SK-N-SH (cell line): ENCODE results near the gene POU2F3. TPM values are rescaled to one million over a fixed set of nuclear protein-coding genes. Genes with fewer than 3 reads are reported as not detected.

ENCODE experiments used
- CTCF ChIA-PET: fragments of 300-600, 350-600 bp; formaldehyde crosslinking; extraction: SDS; loops from one replicate; lab custom pipeline; 2021; lab: Yijun Ruan, JAX
- POLR2A ChIA-PET: fragments of 350-600 bp; sonication (Branson Sonifier 250); formaldehyde crosslinking; extraction: SDS; loops from one replicate; lab custom pipeline; 2020; ENCODE audit warnings: antibody characterized with exemption, inconsistent platforms; lab: Yijun Ruan, JAX
- DNase-seq: peaks from one replicate; pipeline ENCODE4 v3.0.0; 2012
- H2AFZ ChIP-seq: fragments of 200-600 bp; sonication (generic); 2 replicates; pipeline ENCODE4 v1.8.1; 2016; ENCODE audit warnings: antibody characterized with exemption, mild to moderate bottlenecking, low read depth
- H3F3A ChIP-seq: fragments of 200-600 bp; sonication (generic); replicated peaks from 2 replicates; pipeline ENCODE3; 2016; ENCODE audit warnings: antibody characterized with exemption, mild to moderate bottlenecking; ENCODE audit not compliant: insufficient read depth
- H3K27ac ChIP-seq, 2 experiments: fragments of 200-500 bp in 1 of 2; fragments of 200-600 bp in 1 of 2; sonication (Bioruptor generic) in 1 of 2; sonication (generic), shearing (Covaris generic) in 1 of 2; 2 replicates each; pipeline versions ENCODE4 v1.5.1 to v1.6.1; 2014 to 2016; ENCODE audit warnings: low read depth in 2 of 2, inconsistent platforms in 1 of 2, low read length in 1 of 2, mild to moderate bottlenecking in 1 of 2, mixed read lengths in 1 of 2
- H3K27me3 ChIP-seq: fragments of 200-600 bp; sonication (generic), shearing (Covaris generic); 2 replicates; pipeline ENCODE4 v1.6.1; 2016; ENCODE audit warnings: mixed run types; ENCODE audit not compliant: insufficient read depth
- H3K36me3 ChIP-seq, 2 experiments: fragments of 200-500 bp in 1 of 2; fragments of 200-600 bp in 1 of 2; sonication (Bioruptor generic) in 1 of 2; sonication (generic) in 1 of 2; replicated peaks in 1 of 2; 2 replicates each; pipeline versions ENCODE3 to v1.5.1; 2014 to 2016; ENCODE audit warnings: low read length in 1 of 2, mild to moderate bottlenecking in 1 of 2; ENCODE audit not compliant: insufficient read depth in 2 of 2, control insufficient read depth in 1 of 2
- H3K4me1 ChIP-seq, 2 experiments: fragments of 200-500 bp in 1 of 2; fragments of 200-600 bp in 1 of 2; sonication (Bioruptor generic) in 1 of 2; sonication (generic), shearing (Covaris generic) in 1 of 2; 2 replicates each; pipeline versions ENCODE4 v1.5.1 to v1.6.1; 2014 to 2016; ENCODE audit warnings: low read depth in 1 of 2, low read length in 1 of 2, mixed run types in 1 of 2; ENCODE audit not compliant: insufficient read depth in 2 of 2, control insufficient read depth in 1 of 2
- H3K4me2 ChIP-seq: fragments of 200-600 bp; sonication (generic), shearing (Covaris generic); 2 replicates; pipeline ENCODE4 v1.6.1; 2017; ENCODE audit warnings: mixed run types
- H3K4me3 ChIP-seq, 2 experiments: fragments of 200-500 bp in 1 of 2; fragments of 200-600 bp in 1 of 2; sonication (Bioruptor generic) in 1 of 2; sonication (generic), shearing (Covaris generic) in 1 of 2; 2 replicates each; pipeline versions ENCODE4 v1.5.1 to v1.8.1; 2014 to 2016; ENCODE audit warnings: low read depth in 2 of 2, inconsistent platforms in 1 of 2, low read length in 1 of 2, mild to moderate bottlenecking in 1 of 2, mixed read lengths in 1 of 2, moderate library complexity in 1 of 2
- H3K79me2 ChIP-seq: fragments of 200-600 bp; sonication (generic); 2 replicates; pipeline ENCODE4 v1.8.1; 2017; ENCODE audit warnings: mild to moderate bottlenecking; ENCODE audit not compliant: insufficient read depth
- H3K9ac ChIP-seq: fragments of 200-600 bp; sonication (generic); 2 replicates; pipeline ENCODE4 v1.6.1; 2017; ENCODE audit warnings: mixed run types
- H3K9me2 ChIP-seq: fragments of 200-600 bp; sonication (generic); 2 replicates; pipeline ENCODE4 v1.6.1; 2017; ENCODE audit warnings: mixed run types
- H3K9me3 ChIP-seq: fragments of 200-600 bp; sonication (generic); 2 replicates; pipeline ENCODE4 v1.6.1; 2017; ENCODE audit warnings: mixed run types, mild to moderate bottlenecking, moderate library complexity
- H4K20me1 ChIP-seq: fragments of 200-600 bp; sonication (generic); 2 replicates; pipeline ENCODE4 v1.6.1; 2017; ENCODE audit warnings: mild to moderate bottlenecking, mixed run types; ENCODE audit not compliant: insufficient read depth
- CHD2 ChIP-seq: fragments of 150-350 bp; IDR thresholded peaks from 2 replicates; pipeline ENCODE4 v1.6.1; 2018; ENCODE audit warnings: low read length; ENCODE audit not compliant: partially characterized antibody
- ELF1 ChIP-seq: IDR thresholded peaks from 2 replicates; pipeline ENCODE4 v1.4.0; 2012
- EP300 ChIP-seq, 2 experiments: IDR thresholded peaks; 2 replicates each; pipeline versions ENCODE4 v1.4.0 to v1.6.1; 2012; ENCODE audit warnings: borderline replicate concordance in 1 of 2, low read depth in 1 of 2, low read length in 1 of 2
- FOSL2 ChIP-seq: IDR thresholded peaks from 2 replicates; pipeline ENCODE4 v1.4.0; 2012; ENCODE audit warnings: low read depth, mild to moderate bottlenecking, moderate library complexity, borderline replicate concordance
- FOXJ3 ChIP-seq: sonication (generic); formaldehyde crosslinking; IDR thresholded peaks from 2 replicates; pipeline ENCODE4 v1.5.1; 2020; ENCODE audit warnings: mild to moderate bottlenecking, missing genetic modification reagents
- JUND ChIP-seq: IDR thresholded peaks from 2 replicates; pipeline ENCODE4 v1.4.0; 2012
- MXI1 ChIP-seq: IDR thresholded peaks from 2 replicates; pipeline ENCODE4 v1.6.1; 2012; ENCODE audit warnings: mild to moderate bottlenecking, low read depth, low read length, improper control_type of control experiment
- RFX5 ChIP-seq: IDR thresholded peaks from 2 replicates; pipeline ENCODE4 v1.6.1; 2012; ENCODE audit warnings: mild to moderate bottlenecking, improper control_type of control experiment, low read length
- TCF12 ChIP-seq: IDR thresholded peaks from 2 replicates; pipeline ENCODE4 v1.4.0; 2012
- USF2 ChIP-seq: fragments of 150-350 bp; IDR thresholded peaks from 2 replicates; pipeline ENCODE4 v1.6.1; 2017; ENCODE audit warnings: antibody characterized with exemption, low read length, low read depth, borderline replicate concordance
- WGBS: methylation state at CpG from one replicate; pipeline ENCODE4 v1.1.6; 2017; ENCODE audit warnings: low lambda C conversion rate; 5-methylcytosine and 5-hydroxymethylcytosine counted together
- polyA plus RNA-seq, 3 experiments: library from polyadenylated mRNA; depleted of rRNA; stranded (reverse); fragments of >200 nt; gene quantifications; 2 replicates each; pipeline ENCODE4 v1.2.3, GENCODE V29; 2012
- TF ChIP-seq, protein P1 (sequence below): IDR thresholded peaks from 2 replicates; pipeline ENCODE4 v1.4.0; 2012; ENCODE audit warnings: low read depth, borderline replicate concordance
- TF ChIP-seq, protein P2 (sequence below): IDR thresholded peaks from 2 replicates; pipeline ENCODE4; 2012
- TF ChIP-seq, protein P3 (sequence below): IDR thresholded peaks from 2 replicates; pipeline ENCODE4 v1.4.0; 2012; ENCODE audit warnings: low read depth

POU2F3 gene
- polyA plus RNA-seq, 1 of the 3 experiments (the other 2 are of a cell fraction) = 0.02 TPM

DNA sequence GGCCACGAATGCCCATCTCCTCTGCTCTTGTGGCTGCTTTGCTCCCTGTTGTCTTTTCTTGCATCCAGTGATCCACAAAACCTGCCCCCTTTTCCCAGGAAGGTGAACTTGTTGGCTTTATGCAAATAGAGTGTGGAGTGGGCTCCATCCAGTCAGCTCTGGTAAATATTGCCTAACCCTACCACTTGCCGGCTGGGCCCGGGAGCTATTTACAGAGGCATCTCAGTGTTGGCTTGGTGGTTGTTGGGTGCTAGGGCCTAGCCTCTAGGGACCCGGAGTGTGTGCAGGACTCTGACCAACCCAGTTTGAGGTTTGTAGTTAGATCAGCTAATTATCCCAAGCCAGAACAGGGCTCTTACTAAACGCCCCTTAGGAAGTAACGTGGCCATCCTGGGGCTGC is 44.3 kb downstream of the POU2F3 start:
- ChIA-PET CTCF (interaction anchor here (1.4 to 2.4 kb wide), 3 partner anchors 15 to 55 kb away, joined by 4 to 6 read pairs (median 4); no protein-coding TSS in a partner anchor), POLR2A (no interaction called here)
- Histone ChIP-seq H3K9me2 (no peaks in the 10 kb centered on the region), H3K36me3 (no peaks in the 10 kb centered on the region), H3K27me3 (no peaks in the 10 kb centered on the region), H3K79me2 (no peaks in the 10 kb centered on the region), H3K4me1 (peaks cover 0 to 28% of the 10 kb centered on the region in 2 experiments; a peak in 2 of 4 replicates)
- no peak for DNase-seq
- 89% methylated on average over 6 of the region's 6 CpGs for WGBS
- no peak for TF ChIP-seq TCF12
- TF ChIP-seq JUND = no peak
- TF ChIP-seq USF2 = no peak
- TF ChIP-seq, protein P1, sequence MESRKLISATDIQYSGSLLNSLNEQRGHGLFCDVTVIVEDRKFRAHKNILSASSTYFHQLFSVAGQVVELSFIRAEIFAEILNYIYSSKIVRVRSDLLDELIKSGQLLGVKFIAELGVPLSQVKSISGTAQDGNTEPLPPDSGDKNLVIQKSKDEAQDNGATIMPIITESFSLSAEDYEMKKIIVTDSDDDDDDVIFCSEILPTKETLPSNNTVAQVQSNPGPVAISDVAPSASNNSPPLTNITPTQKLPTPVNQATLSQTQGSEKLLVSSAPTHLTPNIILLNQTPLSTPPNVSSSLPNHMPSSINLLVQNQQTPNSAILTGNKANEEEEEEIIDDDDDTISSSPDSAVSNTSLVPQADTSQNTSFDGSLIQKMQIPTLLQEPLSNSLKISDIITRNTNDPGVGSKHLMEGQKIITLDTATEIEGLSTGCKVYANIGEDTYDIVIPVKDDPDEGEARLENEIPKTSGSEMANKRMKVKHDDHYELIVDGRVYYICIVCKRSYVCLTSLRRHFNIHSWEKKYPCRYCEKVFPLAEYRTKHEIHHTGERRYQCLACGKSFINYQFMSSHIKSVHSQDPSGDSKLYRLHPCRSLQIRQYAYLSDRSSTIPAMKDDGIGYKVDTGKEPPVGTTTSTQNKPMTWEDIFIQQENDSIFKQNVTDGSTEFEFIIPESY = no peak
- TF ChIP-seq, protein P2, sequence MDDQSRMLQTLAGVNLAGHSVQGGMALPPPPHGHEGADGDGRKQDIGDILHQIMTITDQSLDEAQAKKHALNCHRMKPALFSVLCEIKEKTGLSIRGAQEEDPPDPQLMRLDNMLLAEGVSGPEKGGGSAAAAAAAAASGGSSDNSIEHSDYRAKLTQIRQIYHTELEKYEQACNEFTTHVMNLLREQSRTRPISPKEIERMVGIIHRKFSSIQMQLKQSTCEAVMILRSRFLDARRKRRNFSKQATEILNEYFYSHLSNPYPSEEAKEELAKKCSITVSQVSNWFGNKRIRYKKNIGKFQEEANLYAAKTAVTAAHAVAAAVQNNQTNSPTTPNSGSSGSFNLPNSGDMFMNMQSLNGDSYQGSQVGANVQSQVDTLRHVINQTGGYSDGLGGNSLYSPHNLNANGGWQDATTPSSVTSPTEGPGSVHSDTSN = no peak
- TF ChIP-seq, all 33 proteins: peak for 0
- H3K4me2 ChIP-seq = no peak overlapping the region
- no peaks in the 10 kb centered on the region for H3F3A ChIP-seq
- no peak overlapping the region for H3K9ac ChIP-seq
- no peak overlapping the region for H2AFZ ChIP-seq
- no peak overlapping the region for H3K27ac ChIP-seq
- no peaks in the 10 kb centered on the region for H3K9me3 ChIP-seq
- no peak overlapping the region for H3K4me3 ChIP-seq
- no peaks in the 10 kb centered on the region for H4K20me1 ChIP-seq

- POLR2A ChIA-PET = no interaction called here
- no peaks in the 10 kb centered on the region for H4K20me1 ChIP-seq
- TF ChIP-seq ELF1 (no peak), EP300 (IDR thresholded peaks at IDR 0.05; ENCODE audit: borderline replicate concordance in 1 of 2, low read depth in 1 of 2, low read length in 1 of 2) (0 out of 4 replicates have a peak, but pooled peaks of 1 of the 2 experiments have one; percentile 16), FOXJ3 (CRISPR knock-in tag) (no peak), TCF12 (peak; percentile 74), CHD2 (no peak), RFX5 (no peak), MXI1 (no peak; the same call in 1 of the 2 replicates), FOSL2 (no peak)
- TF ChIP-seq, protein P2 = peak; percentile 40
- TF ChIP-seq, protein P3, sequence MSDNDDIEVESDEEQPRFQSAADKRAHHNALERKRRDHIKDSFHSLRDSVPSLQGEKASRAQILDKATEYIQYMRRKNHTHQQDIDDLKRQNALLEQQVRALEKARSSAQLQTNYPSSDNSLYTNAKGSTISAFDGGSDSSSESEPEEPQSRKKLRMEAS = 0 out of 2 replicates have a peak, but pooled peaks have one; percentile 12
- 21% methylated on average over 4 of the region's 4 CpGs for WGBS
- H3K79me2 ChIP-seq = no peaks in the 10 kb centered on the region
- peak overlapping the region; percentile 62; the same call in 1 of the 2 replicates for H2AFZ ChIP-seq
- no peak overlapping the region for H3K4me3 ChIP-seq
- H3K27me3 ChIP-seq = no peaks in the 10 kb centered on the region
- no peaks in the 10 kb centered on the region for H3F3A ChIP-seq
- CTCF ChIA-PET = interaction anchor here (6.6 to 19.4 kb wide), 2 partner anchors 15 to 54 kb away, joined by 41 to 622 read pairs; partner anchors contain the start of gene POU2F3
- peak overlapping the region in 1 of 2 experiments; percentile 43; a peak in 1 of 4 replicates for H3K27ac ChIP-seq
- no peaks in the 10 kb centered on the region for H3K9me3 ChIP-seq
- no peak overlapping the region for H3K9ac ChIP-seq
- no peaks in the 10 kb centered on the region for H3K36me3 ChIP-seq
- DNase-seq = peak; percentile 47
- H3K9me2 ChIP-seq = no peaks in the 10 kb centered on the region
- H3K4me2 ChIP-seq = no peak overlapping the region
- peaks cover 0 to 20% of the 10 kb centered on the region in 2 experiments; a peak in 2 of 4 replicates for H3K4me1 ChIP-seq
Observed at GRCh38 chr11:120285256-120285655, 45.3 kb downstream of the POU2F3 start.
